PC-3 (cell line): Measurements from ENCODE around the gene HOXB1.

Experiments used
- EZH2 ChIP-seq: fragments of 300-600 bp; sonication (generic); IDR thresholded peaks from one replicate; pipeline ENCODE4 v1.6.1; 2017; ENCODE audit warnings: antibody characterized with exemption, mild to moderate bottlenecking, low read length; ENCODE audit not compliant: unreplicated experiment
- TF ChIP-seq, protein P1 (sequence below): fragments of 300-600 bp; sonication (generic); conservative IDR thresholded peaks from 2 replicates; pipeline ENCODE4 v1.5.1; 2017; ENCODE audit warnings: antibody characterized with exemption, low read depth, mild to moderate bottlenecking, low read length

DNA sequence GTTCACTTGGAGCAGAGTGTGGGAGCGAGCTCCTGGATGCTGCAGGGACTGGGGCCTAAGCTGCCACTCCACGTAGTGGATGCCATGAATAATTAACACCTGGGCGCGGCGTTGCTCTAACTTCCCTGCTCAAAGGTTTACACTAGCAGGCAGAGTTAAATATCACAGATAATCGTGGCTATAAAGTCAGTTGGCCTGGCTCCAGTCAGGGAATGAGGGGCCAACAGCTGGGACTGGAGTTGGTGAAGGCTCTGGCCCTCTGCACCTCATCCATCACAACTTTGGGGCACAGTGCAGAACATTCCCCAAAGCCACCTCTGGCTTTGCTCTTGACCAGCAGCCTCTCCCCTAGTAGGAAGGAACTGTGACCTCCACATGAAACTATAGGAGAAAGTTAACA, 36.4 kb upstream of the HOXB1 start:
- TF ChIP-seq, protein P1, sequence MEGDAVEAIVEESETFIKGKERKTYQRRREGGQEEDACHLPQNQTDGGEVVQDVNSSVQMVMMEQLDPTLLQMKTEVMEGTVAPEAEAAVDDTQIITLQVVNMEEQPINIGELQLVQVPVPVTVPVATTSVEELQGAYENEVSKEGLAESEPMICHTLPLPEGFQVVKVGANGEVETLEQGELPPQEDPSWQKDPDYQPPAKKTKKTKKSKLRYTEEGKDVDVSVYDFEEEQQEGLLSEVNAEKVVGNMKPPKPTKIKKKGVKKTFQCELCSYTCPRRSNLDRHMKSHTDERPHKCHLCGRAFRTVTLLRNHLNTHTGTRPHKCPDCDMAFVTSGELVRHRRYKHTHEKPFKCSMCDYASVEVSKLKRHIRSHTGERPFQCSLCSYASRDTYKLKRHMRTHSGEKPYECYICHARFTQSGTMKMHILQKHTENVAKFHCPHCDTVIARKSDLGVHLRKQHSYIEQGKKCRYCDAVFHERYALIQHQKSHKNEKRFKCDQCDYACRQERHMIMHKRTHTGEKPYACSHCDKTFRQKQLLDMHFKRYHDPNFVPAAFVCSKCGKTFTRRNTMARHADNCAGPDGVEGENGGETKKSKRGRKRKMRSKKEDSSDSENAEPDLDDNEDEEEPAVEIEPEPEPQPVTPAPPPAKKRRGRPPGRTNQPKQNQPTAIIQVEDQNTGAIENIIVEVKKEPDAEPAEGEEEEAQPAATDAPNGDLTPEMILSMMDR, result no peak
- TF ChIP-seq EZH2, result no peak
